IMR-90 (cell line): ENCODE measurements around the gene TNS3. TPM values are rescaled to one million over a fixed set of nuclear protein-coding genes. Genes with fewer than 3 reads are reported as not detected.

Source experiments
- ATAC-seq: fragments of 200-7000 bp; cut with Tn5 transposase; 2 replicates; pipeline ENCODE4 v1.9.1; 2020; ENCODE audit warnings: low read depth, mild to moderate bottlenecking, moderate library complexity
- BruUV-seq: library from RNA; stranded (reverse); fragments of 400-500 nt; replicated peaks from 2 replicates; lab custom pipeline; 2021; lab: Mats Ljungman, UMichigan
- CTCF ChIA-PET: fragments of 300-600 bp; formaldehyde crosslinking; extraction: SDS; loops from one replicate; lab custom pipeline; 2021; ENCODE audit warnings: antibody characterized with exemption; lab: Yijun Ruan, JAX
- POLR2A ChIA-PET: fragments of 300-600 bp; sonication (Branson Sonifier 250); formaldehyde crosslinking; loops from one replicate; lab custom pipeline; 2022; ENCODE audit warnings: antibody characterized with exemption; ENCODE audit not compliant: unreplicated experiment; lab: Charles Lee
- DNase-seq: peaks from one replicate; pipeline ENCODE4 v3.0.0; 2013
- H2AFZ ChIP-seq: replicated peaks from 2 replicates; pipeline ENCODE3; 2013; ENCODE audit warnings: low read length, mild to moderate bottlenecking; ENCODE audit not compliant: poor library complexity
- H2AK5ac ChIP-seq: 2 replicates; pipeline ENCODE4 v1.6.1; 2013; ENCODE audit warnings: low read depth, low read length, inconsistent platforms
- H2AK9ac ChIP-seq: replicated peaks from 2 replicates; pipeline ENCODE3; 2013; ENCODE audit warnings: mild to moderate bottlenecking, low read depth, low read length, moderate library complexity; ENCODE audit not compliant: poor library complexity
- H2BK120ac ChIP-seq: 2 replicates; pipeline ENCODE4 v1.6.1; 2013; ENCODE audit warnings: low read depth, low read length, inconsistent platforms
- H2BK15ac ChIP-seq: 3 replicates; pipeline ENCODE4 v1.6.1; 2013; ENCODE audit warnings: low read depth, low read length, inconsistent platforms
- H2BK20ac ChIP-seq: 2 replicates; pipeline ENCODE4 v1.6.1; 2013; ENCODE audit warnings: low read depth, mild to moderate bottlenecking, inconsistent platforms, low read length, moderate library complexity
- H2BK5ac ChIP-seq: 2 replicates; pipeline ENCODE4 v1.6.1; 2013; ENCODE audit warnings: mild to moderate bottlenecking, low read depth, low read length, inconsistent platforms; ENCODE audit not compliant: poor library complexity, severe bottlenecking
- H3K14ac ChIP-seq: replicated peaks from 2 replicates; pipeline ENCODE4 v1.6.1; 2013; ENCODE audit warnings: low read depth, low read length, inconsistent platforms
- H3K18ac ChIP-seq: 2 replicates; pipeline ENCODE4 v1.6.1; 2013; ENCODE audit warnings: low read depth, low read length, control low read depth
- H3K23ac ChIP-seq: 2 replicates; pipeline ENCODE4 v1.6.1; 2013; ENCODE audit warnings: low read depth, low read length, inconsistent platforms
- H3K27ac ChIP-seq: 2 replicates; pipeline ENCODE4 v1.5.1; 2013; ENCODE audit warnings: mild to moderate bottlenecking, control low read depth, low read length; ENCODE audit not compliant: insufficient read depth
- H3K27me3 ChIP-seq: 2 replicates; pipeline ENCODE4 v1.6.1; 2013; ENCODE audit warnings: low read length; ENCODE audit not compliant: control insufficient read depth, insufficient read depth
- H3K36me3 ChIP-seq: 2 replicates; pipeline ENCODE4 v1.6.1; 2013; ENCODE audit warnings: low read length, mixed read lengths; ENCODE audit not compliant: control insufficient read depth, insufficient read depth
- H3K4ac ChIP-seq: 2 replicates; pipeline ENCODE4 v1.6.1; 2013; ENCODE audit warnings: low read depth, low read length, inconsistent platforms
- H3K4me1 ChIP-seq: 2 replicates; pipeline ENCODE4 v1.6.1; 2013; ENCODE audit warnings: low read length, mixed read lengths; ENCODE audit not compliant: control insufficient read depth, insufficient read depth
- H3K4me2 ChIP-seq: 2 replicates; pipeline ENCODE4 v1.6.1; 2013; ENCODE audit warnings: low read depth, mild to moderate bottlenecking, control low read depth, low read length, moderate library complexity
- H3K4me3 ChIP-seq: 2 replicates; pipeline ENCODE4 v1.5.1; 2013; ENCODE audit warnings: low read depth, mild to moderate bottlenecking, control low read depth, low read length, moderate library complexity; ENCODE audit not compliant: insufficient read depth
- H3K56ac ChIP-seq: 2 replicates; pipeline ENCODE4 v1.6.1; 2013; ENCODE audit warnings: low read length, inconsistent platforms; ENCODE audit not compliant: insufficient read depth; ENCODE audit errors: extremely low read depth
- H3K79me1 ChIP-seq, 2 experiments: 2 replicates each; pipeline ENCODE4 v1.6.1; 2013; ENCODE audit warnings: low read length in 2 of 2, inconsistent platforms in 1 of 2, low read depth in 1 of 2
- H3K9ac ChIP-seq: 2 replicates; pipeline ENCODE4 v1.6.1; 2013; ENCODE audit warnings: low read depth, low read length, control low read depth
- H3K9me1 ChIP-seq: 2 replicates; pipeline ENCODE4 v1.6.1; 2013; ENCODE audit warnings: low read length, inconsistent platforms; ENCODE audit not compliant: insufficient read depth
- H3K9me3 ChIP-seq: 2 replicates; pipeline ENCODE4 v1.6.1; 2013; ENCODE audit warnings: low read length; ENCODE audit not compliant: control insufficient read depth, insufficient read depth
- H4K20me1 ChIP-seq: 2 replicates; pipeline ENCODE4 v1.6.1; 2013; ENCODE audit warnings: low read length, inconsistent platforms; ENCODE audit not compliant: insufficient read depth
- H4K5ac ChIP-seq: 2 replicates; pipeline ENCODE4 v1.6.1; 2013; ENCODE audit warnings: mild to moderate bottlenecking, low read depth, low read length, control low read depth
- H4K8ac ChIP-seq, 2 experiments: 2 replicates each; pipeline ENCODE4 v1.6.1; 2013; ENCODE audit warnings: low read depth in 2 of 2, low read length in 2 of 2, control low read depth in 1 of 2, inconsistent platforms in 1 of 2
- H4K91ac ChIP-seq: 2 replicates; pipeline ENCODE4 v1.6.1; 2013; ENCODE audit warnings: low read depth, low read length, inconsistent platforms; ENCODE audit not compliant: insufficient read depth
- CEBPB ChIP-seq: IDR thresholded peaks from 2 replicates; pipeline ENCODE4 v1.6.1; 2012; ENCODE audit warnings: low read depth, low read length, improper control_type of control experiment
- ELK1 ChIP-seq: fragments of 150-350 bp; IDR thresholded peaks from 2 replicates; pipeline ENCODE4 v1.6.1; 2016; ENCODE audit warnings: low read depth, mild to moderate bottlenecking, low read length, moderate library complexity, borderline replicate concordance
- FOS ChIP-seq: fragments of 150-350 bp; IDR thresholded peaks from 2 replicates; pipeline ENCODE4 v1.6.1; 2016; ENCODE audit warnings: low read depth, low read length
- MXI1 ChIP-seq: IDR thresholded peaks from 2 replicates; pipeline ENCODE4 v1.6.1; 2012; ENCODE audit warnings: low read depth, mild to moderate bottlenecking, low read length, moderate library complexity, borderline replicate concordance
- RFX5 ChIP-seq: IDR thresholded peaks from 2 replicates; pipeline ENCODE4 v1.8.0; 2012; ENCODE audit warnings: low read depth, mild to moderate bottlenecking, low read length, moderate library complexity
- WGBS, 2 experiments: methylation state at CpG; one replicate each; pipeline versions ENCODE4 v1.1.5 to v1.1.7; 2013; ENCODE audit warnings: missing lambda C conversion rate in 2 of 2; ENCODE audit not compliant: insufficient read length in 1 of 2; ENCODE audit errors: extremely low coverage in 2 of 2; 5-methylcytosine and 5-hydroxymethylcytosine counted together
- dilution Hi-C: fragments of 300-500 bp; cut with HindIII; formaldehyde crosslinking; loops from one replicate; pipeline ENCODE4 v1.14.3; 2018; ENCODE audit warnings: low sequenced_read_pairs; ENCODE audit not compliant: unreplicated experiment
- in situ Hi-C: fragments of 300-500 bp; cut with MboI; formaldehyde crosslinking; loops from 3 replicates; pipeline ENCODE4 v1.14.3; 2019; ENCODE audit warnings: low sequenced_read_pairs, inconsistent platforms, mixed read lengths
- intact Hi-C: fragments of 100-400 bp; cut with micrococcal nuclease; formaldehyde crosslinking; loops from 2 replicates; pipeline ENCODE4 v1.10.0; 2022
- polyA plus RNA-seq, 3 experiments: library from polyadenylated mRNA; depleted of rRNA; stranded (reverse); fragments of >200 nt; gene quantifications; 2 replicates each; pipeline ENCODE4 v1.2.3, GENCODE V29; 2012; ENCODE audit warnings: low replicate concordance in 1 of 3
- total RNA-seq: library from RNA; depleted of rRNA; stranded (reverse); fragments of >200 nt; gene quantifications from 2 replicates; pipeline ENCODE4 v1.2.3, GENCODE V29; 2012

Gene TNS3
- total and polyA plus RNA-seq, 2 of the 4 experiments (the other 2 are of a cell fraction) = 64.3 to 79.2 TPM

GRCh38 chr7:47283497-47284131, 298.3 kb downstream of the TNS3 start:
- Histone ChIP-seq H2BK5ac (no peak overlapping the region), H4K20me1 (peaks cover 7% of the 10 kb centered on the region; the same call in 1 of the 2 replicates), H3K9me3 (no peaks in the 10 kb centered on the region), H2BK15ac (no peak overlapping the region), H2AK9ac (no peak overlapping the region), H3K9ac (no peak overlapping the region), H2AK5ac (no peak overlapping the region), H3K4me1 (no peaks in the 10 kb centered on the region), H3K56ac (no peak overlapping the region), H3K4ac (no peak overlapping the region), H4K8ac (no peak overlapping the region), H3K27me3 (no peaks in the 10 kb centered on the region), H3K36me3 (peaks cover 73% of the 10 kb centered on the region), H3K18ac (no peak overlapping the region), H3K27ac (no peak overlapping the region), H4K5ac (no peak overlapping the region), H2BK20ac (no peak overlapping the region), H3K23ac (no peak overlapping the region), H3K79me1 (peaks cover 18 to 43% of the 10 kb centered on the region in 2 experiments), H3K4me3 (no peak overlapping the region), H3K4me2 (no peak overlapping the region), H3K14ac (no peak overlapping the region), H4K91ac (no peak overlapping the region), H2AFZ (no peak overlapping the region), H3K9me1 (peaks cover 42% of the 10 kb centered on the region), H2BK120ac (no peak overlapping the region)
- POLR2A ChIA-PET = no interaction called here
- dilution Hi-C loops (no loop called here), intact Hi-C loops (no loop called here), in situ Hi-C loops (no loop called here)
- no peak for ATAC-seq
- no peak for DNase-seq
- no peak for TF ChIP-seq MXI1
- TF ChIP-seq CEBPB = no peak
- no peak for TF ChIP-seq ELK1
- no peak for TF ChIP-seq RFX5
- TF ChIP-seq FOS = no peak
- WGBS, 2 experiments = 100% methylated on average over 3 of the region's 10 CpGs; no CpG with 5 or more reads in 1 of the 2 experiments
- no TSS peak for BruUV-seq
- CTCF ChIA-PET = no interaction called here
